K562 (cell line): ENCODE results near the gene VPS13C. TPM values are rescaled to one million over a fixed set of nuclear protein-coding genes. Genes with fewer than 3 reads are reported as not detected.
A peak's percentile ranks its signal among the peaks of the same experiment; 100 is the strongest.

Experiments used
- CBFA2T3 ChIP-seq: fragments of 450-650 bp; IDR thresholded peaks from 2 replicates; pipeline ENCODE4 v1.6.1; 2017
- CTCFL ChIP-seq: IDR thresholded peaks from 2 replicates; pipeline ENCODE4 v1.6.1; 2011; ENCODE audit warnings: borderline replicate concordance, low read depth, mild to moderate bottlenecking, moderate library complexity, low read length; ENCODE audit not compliant: insufficient read depth, poor library complexity, severe bottlenecking
- DNMT1 ChIP-seq: fragments of 450-650 bp; IDR thresholded peaks from 2 replicates; pipeline ENCODE4 v1.6.1; 2016; ENCODE audit warnings: antibody characterized with exemption, mild to moderate bottlenecking
- E2F4 ChIP-seq: sonication (generic); formaldehyde crosslinking; IDR thresholded peaks from 2 replicates; pipeline ENCODE4 v1.8.0; 2022; ENCODE audit warnings: mild to moderate bottlenecking, low read depth, missing genetic modification reagents
- ETV1 ChIP-seq: fragments of 450-650 bp; conservative IDR thresholded peaks from 2 replicates; pipeline ENCODE4 v1.6.1; 2016; ENCODE audit warnings: missing genetic modification characterization, control low read depth, low read depth, missing compliant biosample characterization
- KHSRP ChIP-seq: fragments of 450-650 bp; IDR thresholded peaks from 2 replicates; pipeline ENCODE4 v1.6.1; 2017
- LARP7 ChIP-seq: fragments of 450-650 bp; IDR thresholded peaks from 2 replicates; pipeline ENCODE4 v1.6.1; 2016
- NRF1 ChIP-seq, 2 experiments: fragments of 450-650 bp; IDR thresholded peaks in 1 of 2; conservative IDR thresholded peaks in 1 of 2; 2 replicates each; pipeline ENCODE4 v1.6.1; 2014; ENCODE audit warnings: mild to moderate bottlenecking in 2 of 2
- PCBP1 ChIP-seq: fragments of 200-400 bp; formaldehyde crosslinking; IDR thresholded peaks from 2 replicates; pipeline ENCODE4 v1.6.1; 2018; ENCODE audit warnings: mild to moderate bottlenecking, low read depth, low read length; ENCODE audit not compliant: poor library complexity, severe bottlenecking
- RBM14 ChIP-seq: fragments of 200-400 bp; formaldehyde crosslinking; IDR thresholded peaks from 2 replicates; pipeline ENCODE4 v1.6.1; 2018; ENCODE audit warnings: low read depth, mild to moderate bottlenecking, low read length, moderate library complexity, borderline replicate concordance; ENCODE audit not compliant: insufficient read depth
- RBM17 ChIP-seq: fragments of 200-400 bp; formaldehyde crosslinking; IDR thresholded peaks from 2 replicates; pipeline ENCODE4 v1.6.1; 2017; ENCODE audit warnings: low read depth, mild to moderate bottlenecking, low read length, borderline replicate concordance
- SMC3 ChIP-seq: conservative IDR thresholded peaks from 2 replicates; pipeline ENCODE4 v1.6.1; 2011; ENCODE audit warnings: low read depth, low read length, improper control_type of control experiment; ENCODE audit not compliant: insufficient read depth
- TBL1XR1 ChIP-seq, 2 experiments: IDR thresholded peaks; 2 replicates each; pipeline ENCODE4 v1.6.1; 2012; ENCODE audit warnings: improper control_type of control experiment in 2 of 2, low read length in 2 of 2, mild to moderate bottlenecking in 1 of 2
- TSHZ1 ChIP-seq: fragments of 250-450 bp; sonication (Bioruptor Pico); IDR thresholded peaks from 2 replicates; pipeline ENCODE4 v1.4.0; 2020; ENCODE audit warnings: mild to moderate bottlenecking, moderate library complexity
- USF2 ChIP-seq: sonication (generic); formaldehyde crosslinking; IDR thresholded peaks from 2 replicates; pipeline ENCODE4 v1.5.0; 2020; ENCODE audit warnings: missing genetic modification reagents
- ZFP91 ChIP-seq: sonication (generic); formaldehyde crosslinking; IDR thresholded peaks from 2 replicates; pipeline ENCODE4 v1.8.0; 2022; ENCODE audit warnings: mild to moderate bottlenecking, missing genetic modification reagents
- ZNF24 ChIP-seq: fragments of 450-650 bp; IDR thresholded peaks from 2 replicates; pipeline ENCODE4 v1.6.1; 2016
- polyA plus RNA-seq, 8 experiments: library from polyadenylated mRNA; depleted of rRNA in 4 of 8; stranded (reverse) in 5 of 8; unstranded in 3 of 8; fragments of >200 nt; fragmentation: Nextera tagmentation in 2 of 8; fragmentation: Illumina TruSeq in 1 of 8; extraction: Ambion mirVana in 2 of 8; extraction: Trizol in 1 of 8; gene quantifications; 2 replicates each; pipeline versions ENCODE4 v1.2.1 to v1.2.3, GENCODE V29; 2011 to 2014; ENCODE audit warnings: inconsistent platforms in 1 of 8, missing spikeins in 1 of 8
- total RNA-seq, 7 experiments: library from RNA; depleted of rRNA in 6 of 7; stranded (reverse); fragments of >200 nt in 6 of 7; fragmentation: Illumina TruSeq in 2 of 7; extraction: Trizol in 2 of 7; gene quantifications; 2 replicates each; pipeline versions ENCODE4 v1.2.1 to v1.2.3, GENCODE V29; 2011 to 2021; ENCODE audit warnings: low replicate concordance in 1 of 7

The VPS13C gene
- total and polyA plus RNA-seq, 9 of the 15 experiments (the other 6 are each of a cell fraction or from before 2014, with no cell fraction given) = 5.2 to 32.3 (median 15.7) TPM

- TF ChIP-seq CTCFL (peak; percentile 94), CBFA2T3 (peak; percentile 19; the same call in 1 of the 2 replicates), PCBP1 (peak; percentile 40), USF2 (CRISPR knock-in tag) (peak; percentile 63), TBL1XR1 (IDR thresholded peaks at IDR 0.05; ENCODE audit: low read length in 2 of 2) (peak in 1 of 2 experiments; percentile 37; a peak in 1 of 4 replicates), ZNF24 (peak; percentile 69), NRF1 (conservative IDR thresholded peaks at IDR 0.05 in 1 of 2, IDR thresholded peaks at IDR 0.05 in 1 of 2) (peak; percentile 97), LARP7 (no peak), DNMT1 (no peak), RBM14 (0 out of 2 replicates have a peak, but pooled peaks have one; percentile 39), TSHZ1 (no peak), E2F4 (no peak), ETV1 (tag) (no peak; the same call in 1 of the 2 replicates), KHSRP (no peak), SMC3 (peak; percentile 50), ZFP91 (CRISPR knock-in tag) (no peak), RBM17 (no peak)
These were observed at the start of gene VPS13C (continued) for GRCh38 chr15:62060113-62060895.
